Fibroblast of skin of back (primary cell): ENCODE results near the gene GRIN2A.

ENCODE experiments used
- DNase-seq: peaks from one replicate; pipeline ENCODE4 v3.0.0-alpha.2; 2013

The GRIN2A gene

DNA sequence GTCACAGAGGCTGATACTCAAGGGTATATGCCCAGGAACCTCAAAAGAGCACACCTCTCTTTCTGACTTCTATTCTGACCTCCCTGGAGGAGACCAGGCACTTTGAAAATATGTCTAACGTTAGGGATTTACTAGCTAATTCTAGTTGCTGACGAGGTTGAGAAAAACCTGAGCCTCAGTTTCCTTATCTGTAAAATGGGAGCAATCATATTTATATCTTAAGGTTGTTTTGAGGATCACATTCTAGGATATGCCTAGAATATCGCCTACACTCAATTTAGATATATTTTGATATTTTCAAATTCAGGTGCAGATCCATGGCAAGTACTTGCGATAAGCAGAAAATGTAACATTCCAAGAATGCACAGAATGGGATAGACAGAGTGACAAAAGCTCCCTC, 425.8 kb downstream of the GRIN2A start:
- no peak for DNase-seq

DNA sequence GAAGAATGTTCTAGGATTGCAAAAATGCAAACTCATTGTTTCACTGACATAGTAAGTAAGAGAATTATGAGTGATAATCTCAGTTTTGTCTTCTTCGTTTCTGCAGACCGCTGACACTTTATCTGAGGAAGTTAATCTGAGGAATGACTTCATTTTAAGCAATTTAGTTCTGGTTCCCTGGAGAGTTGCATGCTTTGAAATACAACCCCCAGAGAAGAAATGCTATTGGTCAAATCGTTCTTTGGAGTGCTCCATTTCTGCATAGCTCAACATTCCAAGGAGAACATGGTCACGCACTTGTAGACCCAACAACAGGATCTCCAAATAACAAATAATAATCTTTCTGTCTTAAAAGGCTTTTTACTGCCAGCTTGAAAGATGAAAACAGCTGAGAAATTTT, 427.1 kb downstream of the GRIN2A start:
- DNase-seq, result peak; percentile 12

DNA sequence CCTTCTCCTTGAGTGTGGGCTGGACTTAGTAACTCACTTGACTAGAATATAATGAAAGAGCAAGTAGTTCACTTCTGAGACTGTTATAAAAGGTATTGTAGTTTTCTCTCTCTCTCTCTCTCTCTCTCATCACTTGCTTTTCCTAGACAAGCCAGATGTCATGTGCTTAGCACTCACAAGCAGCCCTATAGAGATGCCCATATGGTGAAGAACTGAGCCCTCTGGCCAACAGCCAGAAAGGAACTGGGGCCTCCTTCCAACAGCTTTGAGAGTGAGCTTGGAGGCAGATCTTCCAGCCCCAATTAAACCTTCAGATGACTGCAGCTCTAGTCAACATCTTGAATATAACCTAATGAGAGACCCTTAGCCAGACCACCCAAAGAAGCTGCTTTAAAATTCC, 440.5 kb downstream of the GRIN2A start:
- no peak for DNase-seq

DNA sequence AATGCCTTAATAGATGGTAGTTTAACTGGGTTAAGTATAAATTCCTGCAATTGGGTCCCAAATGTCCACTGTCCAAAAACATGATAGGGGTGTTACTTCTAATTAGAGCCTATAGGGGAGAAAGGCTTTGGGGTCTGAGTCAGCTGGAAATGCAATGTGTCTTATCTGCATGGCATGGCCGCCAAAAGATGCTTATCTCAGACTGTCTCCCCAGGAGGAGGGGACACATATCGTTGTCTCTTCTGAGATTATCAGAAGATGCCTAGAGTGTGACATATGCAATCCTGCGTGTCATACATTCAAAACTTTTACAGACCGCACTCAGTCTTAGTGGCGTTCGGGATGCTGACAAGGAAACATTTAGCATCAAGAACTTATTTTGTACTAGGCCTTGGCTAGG, 442.9 kb downstream of the GRIN2A start:
- no peak for DNase-seq

DNA sequence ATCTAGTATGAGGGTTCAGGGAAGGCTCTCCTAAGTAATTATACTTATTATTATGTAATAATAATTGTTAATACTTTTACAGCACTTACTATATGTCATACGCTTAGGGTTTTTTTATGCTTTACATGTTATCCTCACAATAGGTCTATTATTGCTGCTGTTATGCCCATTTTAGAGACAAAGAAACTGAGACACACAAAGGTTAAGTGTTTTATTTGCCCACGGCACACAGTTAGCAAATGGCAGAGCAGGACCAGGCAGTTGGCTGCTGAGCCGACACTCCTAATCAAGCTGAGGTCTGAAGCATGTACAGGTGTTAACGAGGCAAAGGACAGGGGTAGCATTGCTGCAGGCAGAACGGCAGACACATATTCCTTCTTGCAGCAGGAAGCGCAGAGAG, 443.5 kb downstream of the GRIN2A start:
- no peak for DNase-seq

DNA sequence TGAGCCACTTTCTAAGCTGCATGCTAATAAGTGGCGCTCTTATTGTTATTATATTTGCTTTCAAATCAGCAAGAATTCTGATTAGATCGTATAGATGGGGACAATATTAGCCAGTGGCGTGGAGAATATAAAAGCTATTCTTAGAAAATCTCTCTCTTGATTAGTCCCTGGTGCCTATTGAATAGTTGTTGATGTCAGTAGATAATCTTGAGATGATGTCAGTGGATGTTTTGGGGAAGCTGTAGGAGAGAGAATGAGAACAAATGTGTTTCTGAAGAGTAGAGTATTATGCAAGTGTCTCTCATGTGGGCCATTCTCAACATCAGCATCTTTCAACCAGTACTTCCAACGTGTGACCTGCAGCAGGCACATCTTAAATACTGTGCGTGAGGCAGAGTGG, 445.7 kb downstream of the GRIN2A start:
- DNase-seq, result no peak

DNA sequence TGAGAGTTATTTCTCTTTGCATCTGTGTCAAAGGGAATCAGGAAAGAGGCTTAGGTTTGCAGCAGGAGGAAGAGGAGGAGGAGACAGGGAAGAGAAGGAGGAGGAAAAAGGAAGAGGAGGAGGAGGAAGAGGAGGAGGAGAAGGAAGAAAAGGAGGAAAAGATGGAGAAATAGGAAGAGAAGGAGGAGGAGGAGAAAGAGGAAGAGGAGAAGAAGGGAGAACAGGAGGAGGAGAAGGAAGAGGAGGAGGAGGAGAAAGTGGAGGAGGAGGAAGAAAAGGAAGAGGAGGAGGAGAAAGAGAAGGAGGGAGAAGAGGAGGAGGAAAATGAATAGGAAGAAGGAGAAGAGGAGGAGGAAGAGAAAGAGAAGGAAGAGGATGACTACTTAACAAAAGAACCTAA, 459.1 kb downstream of the GRIN2A start:
- DNase-seq, result no peak

DNA sequence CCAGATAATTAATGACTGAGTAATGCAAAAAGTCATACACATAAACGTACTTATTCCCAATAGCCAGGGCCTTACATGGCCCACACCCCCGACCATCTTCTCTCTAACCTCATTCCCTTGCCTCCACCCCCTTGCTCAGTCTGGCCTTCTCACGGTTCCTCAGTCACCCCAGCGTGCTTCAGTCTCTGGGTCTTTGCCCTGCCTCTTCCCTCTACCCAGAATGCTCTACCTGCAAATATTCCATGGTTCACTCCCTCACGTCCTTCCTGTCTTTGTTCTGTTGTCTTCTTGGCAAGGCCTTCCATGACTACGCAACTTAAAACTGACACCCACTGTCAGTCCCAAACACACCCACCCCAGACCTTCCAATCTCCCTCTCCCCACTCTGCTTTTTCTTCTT, 468.3 kb downstream of the GRIN2A start:
- no peak for DNase-seq

DNA sequence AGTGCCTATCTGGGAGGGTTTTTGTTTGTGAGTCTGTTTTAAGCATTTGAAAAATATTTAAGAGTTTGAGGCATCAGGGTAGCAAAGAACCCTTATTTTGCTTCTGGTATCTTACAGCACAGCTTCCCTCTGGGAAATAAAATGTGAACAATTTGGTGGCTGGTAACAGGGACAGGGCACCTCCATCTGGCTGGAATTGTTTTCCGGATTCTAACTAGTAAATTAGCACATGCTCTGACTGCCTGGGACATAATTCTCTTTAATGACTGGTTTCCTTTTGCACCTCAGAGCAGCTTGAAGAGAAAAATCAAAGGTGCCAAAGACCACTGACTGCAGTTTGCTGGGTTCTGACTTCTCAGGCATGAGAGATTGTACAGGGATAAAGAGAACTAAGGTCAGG, 469.1 kb downstream of the GRIN2A start:
- no peak for DNase-seq

DNA sequence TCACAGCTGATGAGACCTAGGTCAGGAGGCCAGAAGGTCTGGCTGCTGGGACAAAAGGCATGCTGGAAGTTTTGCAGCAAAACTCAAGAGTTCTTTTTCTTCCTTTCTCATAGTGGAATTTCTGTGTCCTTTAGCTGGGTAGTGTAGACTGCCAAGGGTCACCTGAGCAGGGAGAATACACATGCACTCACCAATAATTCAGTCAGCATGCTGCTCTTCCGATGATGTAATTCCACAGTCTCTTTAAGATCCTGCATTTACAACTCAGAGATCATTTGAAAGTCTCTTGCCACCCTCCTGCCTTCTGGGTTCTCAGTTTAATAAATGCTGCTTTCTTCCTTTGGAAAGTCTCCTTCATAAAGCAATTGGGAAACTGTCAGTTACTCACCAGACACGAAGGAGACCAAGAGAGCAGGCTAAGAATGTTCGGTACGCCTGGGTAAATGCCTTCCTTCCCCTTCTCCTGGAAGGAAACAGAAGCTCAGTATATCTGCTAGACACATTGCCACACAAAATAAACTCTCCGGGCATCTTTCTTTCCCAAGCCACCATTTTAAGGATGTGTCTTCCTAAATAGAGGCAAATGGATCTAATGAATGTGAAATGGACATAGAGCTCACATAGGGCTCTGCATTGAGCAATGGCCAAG, 473.1 kb downstream of the GRIN2A start:
- no peak for DNase-seq

DNA sequence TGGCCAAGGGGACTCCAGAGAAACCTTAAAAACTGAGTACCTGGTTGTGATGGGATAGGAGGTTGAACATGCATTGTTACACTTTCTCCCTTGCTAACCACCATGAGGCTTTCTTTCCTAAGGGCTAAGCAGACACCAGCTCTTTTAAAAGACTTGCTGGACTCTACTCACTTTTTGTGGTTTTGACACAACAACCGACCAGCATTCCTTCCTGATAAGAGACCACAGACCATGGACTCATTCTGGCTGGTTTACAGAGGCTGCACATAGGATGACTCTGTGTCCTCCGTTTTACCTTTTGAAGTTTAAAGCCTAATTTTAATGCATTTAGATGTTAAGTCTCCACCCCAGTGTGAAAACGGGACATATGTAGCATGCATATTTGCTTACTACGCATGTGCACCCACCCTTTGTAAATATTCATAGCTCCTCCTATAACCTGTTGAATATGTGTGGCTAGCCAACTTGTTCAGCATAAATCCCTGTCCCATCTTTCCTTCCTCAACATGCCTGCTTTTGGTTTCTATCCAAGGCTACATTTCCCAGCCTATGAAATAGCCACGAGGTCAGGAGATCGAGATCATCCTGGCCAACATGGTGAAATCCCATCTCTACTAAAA, 475.9 kb downstream of the GRIN2A start:
- DNase-seq, result peak; percentile 3

DNA sequence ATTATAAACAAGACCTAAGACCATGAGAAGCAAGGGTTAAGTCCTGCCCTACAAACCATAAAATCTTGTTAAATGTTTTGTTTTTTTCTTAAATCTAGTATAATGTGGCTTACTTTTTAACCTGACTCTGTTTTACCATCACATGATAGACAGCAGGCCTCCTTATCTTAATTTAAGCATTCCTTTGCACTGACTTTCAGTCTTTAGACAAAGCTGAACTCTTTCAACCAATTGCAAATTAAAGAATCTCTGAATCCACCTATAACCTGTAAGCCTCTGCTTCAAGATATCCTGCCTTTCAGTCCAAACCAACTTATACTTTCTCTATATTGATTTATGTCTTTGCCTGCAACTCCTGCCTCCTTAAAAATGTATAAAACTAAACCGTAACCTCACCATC, 478.5 kb downstream of the GRIN2A start:
- DNase-seq, result no peak
